ENCODE data around the gene RAB24.
"Not testable (repeated sequence)": the region's sequence is repeated elsewhere in the genome, so short reads cannot be mapped to it uniquely, and the experiment has no call there.

RAB24 gene

GRCh38 chr5:177306674-177307543, 3.4 kb upstream of the RAB24 start:
- no peak overlapping the region for H3K4me3 ChIP-seq (ENCODE audit: low read depth, low read length)
- H3K27me3 ChIP-seq (ENCODE audit: control insufficient read depth, insufficient read depth, low read length), result no peaks in the 10 kb centered on the region
- H3K9me3 ChIP-seq (ENCODE audit: control insufficient read depth, insufficient read depth, low read length), result no peaks in the 10 kb centered on the region
- H3K4me1 ChIP-seq (ENCODE audit: control insufficient read depth, insufficient read depth, low read length), result peaks cover 10% of the 10 kb centered on the region
- H3K36me3 ChIP-seq (ENCODE audit: control insufficient read depth, insufficient read depth, low read length), result peaks cover 25% of the 10 kb centered on the region
- no peak overlapping the region for H3K9ac ChIP-seq (ENCODE audit: low read depth, low read length)

GRCh38 chr5:177306103-177306640, 2.7 kb upstream of the RAB24 start:
- H3K4me3 ChIP-seq (ENCODE audit: low read depth, low read length); H3K9ac ChIP-seq (ENCODE audit: low read depth, low read length); H3K4me1 ChIP-seq (ENCODE audit: control insufficient read depth, insufficient read depth, low read length); H3K27me3 ChIP-seq (ENCODE audit: control insufficient read depth, insufficient read depth, low read length); H3K9me3 ChIP-seq (ENCODE audit: control insufficient read depth, insufficient read depth, low read length): not testable (repeated sequence)
- H3K36me3 ChIP-seq (ENCODE audit: control insufficient read depth, insufficient read depth, low read length), result peaks cover 31% of the 10 kb centered on the region

- H3K27me3 ChIP-seq (ENCODE audit: control insufficient read depth, insufficient read depth, low read length), result no peaks in the 10 kb centered on the region
- peak overlapping the region; percentile 75 for H3K4me3 ChIP-seq (ENCODE audit: low read depth, low read length)
- H3K9ac ChIP-seq (ENCODE audit: low read depth, low read length), result peak overlapping the region; percentile 89
- H3K9me3 ChIP-seq (ENCODE audit: control insufficient read depth, insufficient read depth, low read length), result no peaks in the 10 kb centered on the region
- peaks cover 11% of the 10 kb centered on the region for H3K4me1 ChIP-seq (ENCODE audit: control insufficient read depth, insufficient read depth, low read length)
- H3K36me3 ChIP-seq (ENCODE audit: control insufficient read depth, insufficient read depth, low read length), result peaks cover 31% of the 10 kb centered on the region
These were observed 1.0 kb upstream of the RAB24 start for GRCh38 chr5:177304392-177305119.

- H3K36me3 ChIP-seq (ENCODE audit: control insufficient read depth, insufficient read depth, low read length), result peaks cover 31% of the 10 kb centered on the region
- peak overlapping the region; percentile 89 for H3K9ac ChIP-seq (ENCODE audit: low read depth, low read length)
- no peaks in the 10 kb centered on the region for H3K9me3 ChIP-seq (ENCODE audit: control insufficient read depth, insufficient read depth, low read length)
- H3K4me3 ChIP-seq (ENCODE audit: low read depth, low read length), result peak overlapping the region; percentile 75
- peaks cover 15% of the 10 kb centered on the region for H3K4me1 ChIP-seq (ENCODE audit: control insufficient read depth, insufficient read depth, low read length)
- no peaks in the 10 kb centered on the region for H3K27me3 ChIP-seq (ENCODE audit: control insufficient read depth, insufficient read depth, low read length)
These were observed 439 bp upstream of the RAB24 start for GRCh38 chr5:177303925-177304391.

- Histone ChIP-seq H3K4me1 (ENCODE audit: control insufficient read depth, insufficient read depth, low read length) (peaks cover 25% of the 10 kb centered on the region), H3K9me3 (ENCODE audit: control insufficient read depth, insufficient read depth, low read length) (no peaks in the 10 kb centered on the region), H3K9ac (ENCODE audit: low read depth, low read length) (peak overlapping the region; percentile 60), H3K27me3 (ENCODE audit: control insufficient read depth, insufficient read depth, low read length) (no peaks in the 10 kb centered on the region), H3K4me3 (ENCODE audit: low read depth, low read length) (peak overlapping the region; percentile 85), H3K36me3 (ENCODE audit: control insufficient read depth, insufficient read depth, low read length) (peaks cover 31% of the 10 kb centered on the region)
These were observed 987 bp downstream of the RAB24 start for GRCh38 chr5:177302354-177303110.

- Histone ChIP-seq H3K9me3 (ENCODE audit: control insufficient read depth, insufficient read depth, low read length) (no peaks in the 10 kb centered on the region), H3K9ac (ENCODE audit: low read depth, low read length) (no peak overlapping the region), H3K36me3 (ENCODE audit: control insufficient read depth, insufficient read depth, low read length) (peaks cover 25% of the 10 kb centered on the region), H3K4me3 (ENCODE audit: low read depth, low read length) (no peak overlapping the region), H3K27me3 (ENCODE audit: control insufficient read depth, insufficient read depth, low read length) (no peaks in the 10 kb centered on the region), H3K4me1 (ENCODE audit: control insufficient read depth, insufficient read depth, low read length) (peaks cover 25% of the 10 kb centered on the region)
These were observed 1.9 kb downstream of the RAB24 start for GRCh38 chr5:177301503-177302165.

- peaks cover 25% of the 10 kb centered on the region for H3K4me1 ChIP-seq (ENCODE audit: control insufficient read depth, insufficient read depth, low read length)
- H3K27me3 ChIP-seq (ENCODE audit: control insufficient read depth, insufficient read depth, low read length), result no peaks in the 10 kb centered on the region
- peaks cover 23% of the 10 kb centered on the region for H3K36me3 ChIP-seq (ENCODE audit: control insufficient read depth, insufficient read depth, low read length)
- H3K9me3 ChIP-seq (ENCODE audit: control insufficient read depth, insufficient read depth, low read length), result no peaks in the 10 kb centered on the region
- H3K9ac ChIP-seq (ENCODE audit: low read depth, low read length), result no peak overlapping the region
- H3K4me3 ChIP-seq (ENCODE audit: low read depth, low read length), result no peak overlapping the region
These were observed 2.6 kb downstream of the RAB24 start for GRCh38 chr5:177300951-177301350.

GRCh38 chr5:177300236-177300880, 3.2 kb downstream of the RAB24 start:
- no peak overlapping the region for H3K9ac ChIP-seq (ENCODE audit: low read depth, low read length)
- peaks cover 25% of the 10 kb centered on the region for H3K4me1 ChIP-seq (ENCODE audit: control insufficient read depth, insufficient read depth, low read length)
- peaks cover 25% of the 10 kb centered on the region for H3K36me3 ChIP-seq (ENCODE audit: control insufficient read depth, insufficient read depth, low read length)
- no peak overlapping the region for H3K4me3 ChIP-seq (ENCODE audit: low read depth, low read length)
- no peaks in the 10 kb centered on the region for H3K9me3 ChIP-seq (ENCODE audit: control insufficient read depth, insufficient read depth, low read length)
- no peaks in the 10 kb centered on the region for H3K27me3 ChIP-seq (ENCODE audit: control insufficient read depth, insufficient read depth, low read length)

- H3K9me3 ChIP-seq (ENCODE audit: control insufficient read depth, insufficient read depth, low read length), result no peaks in the 10 kb centered on the region
- H3K36me3 ChIP-seq (ENCODE audit: control insufficient read depth, insufficient read depth, low read length), result peaks cover 25% of the 10 kb centered on the region
- H3K4me1 ChIP-seq (ENCODE audit: control insufficient read depth, insufficient read depth, low read length), result peaks cover 22% of the 10 kb centered on the region
- no peak overlapping the region for H3K9ac ChIP-seq (ENCODE audit: low read depth, low read length)
- H3K27me3 ChIP-seq (ENCODE audit: control insufficient read depth, insufficient read depth, low read length), result no peaks in the 10 kb centered on the region
- no peak overlapping the region for H3K4me3 ChIP-seq (ENCODE audit: low read depth, low read length)
These were observed 3.8 kb downstream of the RAB24 start for GRCh38 chr5:177299697-177300096.

GRCh38 chr5:177297922-177298321, 5.6 kb downstream of the RAB24 start:
- Histone ChIP-seq H3K9me3 (ENCODE audit: control insufficient read depth, insufficient read depth, low read length) (no peaks in the 10 kb centered on the region), H3K27me3 (ENCODE audit: control insufficient read depth, insufficient read depth, low read length) (no peaks in the 10 kb centered on the region), H3K4me3 (ENCODE audit: low read depth, low read length) (no peak overlapping the region), H3K4me1 (ENCODE audit: control insufficient read depth, insufficient read depth, low read length) (peaks cover 22% of the 10 kb centered on the region), H3K9ac (ENCODE audit: low read depth, low read length) (no peak overlapping the region), H3K36me3 (ENCODE audit: control insufficient read depth, insufficient read depth, low read length) (peaks cover 40% of the 10 kb centered on the region)

All from iPS-15b (cell line).